Ovary (tissue), 3 donors: ENCODE data around the gene PREB.
"Not testable (repeated sequence)": the region's sequence is repeated elsewhere in the genome, so short reads cannot be mapped to it uniquely, and the experiment has no call there.

ENCODE experiments used
- EP300 ChIP-seq: sonication (generic); formaldehyde crosslinking; IDR thresholded peaks from one replicate; pipeline ENCODE4 v1.6.1; 2017; ENCODE audit warnings: antibody characterized with exemption
- POLR2A ChIP-seq: fragments of 450-650 bp; IDR thresholded peaks from one replicate; pipeline ENCODE4 v1.6.1; 2017; ENCODE audit warnings: antibody characterized with exemption, mild to moderate bottlenecking, moderate library complexity
- TF ChIP-seq, protein P1 (sequence below), 3 donors: fragments of 450-650 bp in 2 of 3; fragments of 200-600 bp in 1 of 3; IDR thresholded peaks; one replicate each; pipeline versions ENCODE4 v1.5.1 to v1.8.0; 2016 to 2022; ENCODE audit warnings: antibody characterized with exemption in 3 of 3, mild to moderate bottlenecking in 1 of 3
- donor health status: DM: no; HTN: no; CAD: no.

DNA sequence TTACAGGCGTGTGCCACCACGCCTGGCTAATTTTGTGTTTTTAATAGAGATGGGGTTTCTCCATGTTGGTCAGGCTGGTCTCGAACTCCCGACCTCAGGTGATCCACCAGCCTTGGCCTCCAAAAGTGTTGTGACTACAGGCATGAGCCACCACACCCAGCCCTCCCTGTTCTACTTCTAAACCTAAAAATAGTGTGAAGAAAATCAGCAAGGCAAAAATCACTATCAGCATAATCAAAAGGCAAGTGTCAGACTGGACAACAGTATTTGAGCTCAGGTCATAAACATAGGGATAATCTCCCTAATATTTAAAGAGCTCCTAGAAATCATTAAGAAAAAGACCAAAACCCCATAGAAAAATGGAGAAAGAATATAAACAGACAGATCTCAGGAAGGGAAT is 41.3 kb upstream of the PREB start:
- TF ChIP-seq POLR2A, EP300: not testable (repeated sequence)
- TF ChIP-seq, protein P1, sequence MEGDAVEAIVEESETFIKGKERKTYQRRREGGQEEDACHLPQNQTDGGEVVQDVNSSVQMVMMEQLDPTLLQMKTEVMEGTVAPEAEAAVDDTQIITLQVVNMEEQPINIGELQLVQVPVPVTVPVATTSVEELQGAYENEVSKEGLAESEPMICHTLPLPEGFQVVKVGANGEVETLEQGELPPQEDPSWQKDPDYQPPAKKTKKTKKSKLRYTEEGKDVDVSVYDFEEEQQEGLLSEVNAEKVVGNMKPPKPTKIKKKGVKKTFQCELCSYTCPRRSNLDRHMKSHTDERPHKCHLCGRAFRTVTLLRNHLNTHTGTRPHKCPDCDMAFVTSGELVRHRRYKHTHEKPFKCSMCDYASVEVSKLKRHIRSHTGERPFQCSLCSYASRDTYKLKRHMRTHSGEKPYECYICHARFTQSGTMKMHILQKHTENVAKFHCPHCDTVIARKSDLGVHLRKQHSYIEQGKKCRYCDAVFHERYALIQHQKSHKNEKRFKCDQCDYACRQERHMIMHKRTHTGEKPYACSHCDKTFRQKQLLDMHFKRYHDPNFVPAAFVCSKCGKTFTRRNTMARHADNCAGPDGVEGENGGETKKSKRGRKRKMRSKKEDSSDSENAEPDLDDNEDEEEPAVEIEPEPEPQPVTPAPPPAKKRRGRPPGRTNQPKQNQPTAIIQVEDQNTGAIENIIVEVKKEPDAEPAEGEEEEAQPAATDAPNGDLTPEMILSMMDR (IDR thresholded peaks at IDR 0.05): not testable (repeated sequence)
